Measurements from ENCODE around the gene LSM14B.

Gene LSM14B

GRCh38 chr20:62151225-62151624 lies 28.9 kb downstream of the LSM14B start:
- no peak for TF ChIP-seq POLR2A (IDR thresholded peaks at IDR 0.05; ENCODE audit: low read depth, low read length)
- TF ChIP-seq POLR2AphosphoS5 (IDR thresholded peaks at IDR 0.05; ENCODE audit: low read depth, low read length), result no peak
- no peak for TF ChIP-seq TAF1 (IDR thresholded peaks at IDR 0.05; ENCODE audit: borderline replicate concordance, low read depth, low read length)
- FAIRE-seq (no peak), DNase-seq (ENCODE audit: insufficient read length) (no peak)

- FAIRE-seq (no peak), DNase-seq (ENCODE audit: insufficient read length) (no peak)
- TF ChIP-seq POLR2A (IDR thresholded peaks at IDR 0.05; ENCODE audit: low read depth, low read length) (no peak), POLR2AphosphoS5 (IDR thresholded peaks at IDR 0.05; ENCODE audit: low read depth, low read length) (no peak), TAF1 (IDR thresholded peaks at IDR 0.05; ENCODE audit: borderline replicate concordance, low read depth, low read length) (no peak)
Observed at GRCh38 chr20:62151835-62152364, 29.6 kb downstream of the LSM14B start.

GRCh38 chr20:62155428-62156253 lies 33.4 kb downstream of the LSM14B start:
- TF ChIP-seq TAF1 (IDR thresholded peaks at IDR 0.05; ENCODE audit: borderline replicate concordance, low read depth, low read length) (no peak), POLR2A (IDR thresholded peaks at IDR 0.05; ENCODE audit: low read depth, low read length) (no peak), POLR2AphosphoS5 (IDR thresholded peaks at IDR 0.05; ENCODE audit: low read depth, low read length) (no peak)
- DNase-seq (ENCODE audit: insufficient read length) (no peak), FAIRE-seq (no peak)

GRCh38 chr20:62156254-62156556 lies 33.9 kb downstream of the LSM14B start:
- DNase-seq (ENCODE audit: insufficient read length) (no peak), FAIRE-seq (no peak)
- no peak for TF ChIP-seq TAF1 (IDR thresholded peaks at IDR 0.05; ENCODE audit: borderline replicate concordance, low read depth, low read length)
- no peak for TF ChIP-seq POLR2A (IDR thresholded peaks at IDR 0.05; ENCODE audit: low read depth, low read length)
- TF ChIP-seq POLR2AphosphoS5 (IDR thresholded peaks at IDR 0.05; ENCODE audit: low read depth, low read length), result no peak

GRCh38 chr20:62156592-62157386 lies 34.5 kb downstream of the LSM14B start:
- no peak for FAIRE-seq
- DNase-seq (ENCODE audit: insufficient read length), result peak; percentile 87
- no peak for TF ChIP-seq TAF1 (IDR thresholded peaks at IDR 0.05; ENCODE audit: borderline replicate concordance, low read depth, low read length)
- TF ChIP-seq POLR2A (IDR thresholded peaks at IDR 0.05; ENCODE audit: low read depth, low read length), result no peak
- no peak for TF ChIP-seq POLR2AphosphoS5 (IDR thresholded peaks at IDR 0.05; ENCODE audit: low read depth, low read length)

- no peak for DNase-seq (ENCODE audit: insufficient read length)
- FAIRE-seq, result no peak
- TF ChIP-seq POLR2A (IDR thresholded peaks at IDR 0.05; ENCODE audit: low read depth, low read length), result no peak
- no peak for TF ChIP-seq POLR2AphosphoS5 (IDR thresholded peaks at IDR 0.05; ENCODE audit: low read depth, low read length)
- TF ChIP-seq TAF1 (IDR thresholded peaks at IDR 0.05; ENCODE audit: borderline replicate concordance, low read depth, low read length), result no peak
Observed at GRCh38 chr20:62157387-62158087, 35.3 kb downstream of the LSM14B start.

- FAIRE-seq (no peak), DNase-seq (ENCODE audit: insufficient read length) (no peak)
- TF ChIP-seq TAF1 (IDR thresholded peaks at IDR 0.05; ENCODE audit: borderline replicate concordance, low read depth, low read length) (no peak), POLR2AphosphoS5 (IDR thresholded peaks at IDR 0.05; ENCODE audit: low read depth, low read length) (no peak), POLR2A (IDR thresholded peaks at IDR 0.05; ENCODE audit: low read depth, low read length) (no peak)
Observed at GRCh38 chr20:62158088-62158400, 35.8 kb downstream of the LSM14B start.

- FAIRE-seq (no peak), DNase-seq (ENCODE audit: insufficient read length) (no peak)
- no peak for TF ChIP-seq TAF1 (IDR thresholded peaks at IDR 0.05; ENCODE audit: borderline replicate concordance, low read depth, low read length)
- TF ChIP-seq POLR2AphosphoS5 (IDR thresholded peaks at IDR 0.05; ENCODE audit: low read depth, low read length), result no peak
- TF ChIP-seq POLR2A (IDR thresholded peaks at IDR 0.05; ENCODE audit: low read depth, low read length), result no peak
Observed at GRCh38 chr20:62158541-62158940, 36.3 kb downstream of the LSM14B start.

GRCh38 chr20:62159052-62159451 lies 36.8 kb downstream of the LSM14B start:
- TF ChIP-seq POLR2AphosphoS5 (IDR thresholded peaks at IDR 0.05; ENCODE audit: low read depth, low read length) (no peak), TAF1 (IDR thresholded peaks at IDR 0.05; ENCODE audit: borderline replicate concordance, low read depth, low read length) (no peak), POLR2A (IDR thresholded peaks at IDR 0.05; ENCODE audit: low read depth, low read length) (no peak)
- no peak for FAIRE-seq
- no peak for DNase-seq (ENCODE audit: insufficient read length)

GRCh38 chr20:62159839-62160238 lies 37.6 kb downstream of the LSM14B start:
- no peak for TF ChIP-seq TAF1 (IDR thresholded peaks at IDR 0.05; ENCODE audit: borderline replicate concordance, low read depth, low read length)
- no peak for TF ChIP-seq POLR2A (IDR thresholded peaks at IDR 0.05; ENCODE audit: low read depth, low read length)
- TF ChIP-seq POLR2AphosphoS5 (IDR thresholded peaks at IDR 0.05; ENCODE audit: low read depth, low read length), result no peak
- DNase-seq (ENCODE audit: insufficient read length), result peak; percentile 63
- peak; percentile 51 for FAIRE-seq

GRCh38 chr20:62160253-62160652 lies 38.0 kb downstream of the LSM14B start:
- no peak for FAIRE-seq
- no peak for DNase-seq (ENCODE audit: insufficient read length)
- TF ChIP-seq TAF1 (IDR thresholded peaks at IDR 0.05; ENCODE audit: borderline replicate concordance, low read depth, low read length) (no peak), POLR2AphosphoS5 (IDR thresholded peaks at IDR 0.05; ENCODE audit: low read depth, low read length) (no peak), POLR2A (IDR thresholded peaks at IDR 0.05; ENCODE audit: low read depth, low read length) (no peak)
